Liver (tissue), 9 donors: ENCODE measurements around the gene IP6K2. TPM values are rescaled to one million over a fixed set of nuclear protein-coding genes. Genes with fewer than 3 reads are reported as not detected.

ENCODE experiments used
- DNase-seq: peaks from one replicate; pipeline ENCODE4 v3.0.0-alpha.2; 2017; ENCODE audit warnings: low spot score
- H3K27ac ChIP-seq, 2 donors: one replicate each; pipeline ENCODE4 v1.7.0; 2013; ENCODE audit warnings: inconsistent platforms in 2 of 2, low read length in 2 of 2, control low read depth in 1 of 2, low read depth in 1 of 2, mild to moderate bottlenecking in 1 of 2
- H3K27me3 ChIP-seq, 4 donors: one replicate each; pipeline versions ENCODE4 v1.6.1 to v1.7.0; 2013; ENCODE audit warnings: low read length in 3 of 4, inconsistent platforms in 1 of 4, mild to moderate bottlenecking in 1 of 4, moderate library complexity in 1 of 4; ENCODE audit not compliant: control insufficient read depth in 4 of 4, insufficient read depth in 4 of 4
- H3K36me3 ChIP-seq, 4 donors: one replicate each; pipeline versions ENCODE4 v1.6.1 to v1.7.0; 2013; ENCODE audit warnings: low read length in 3 of 4, mild to moderate bottlenecking in 3 of 4, low read depth in 1 of 4, moderate library complexity in 1 of 4; ENCODE audit not compliant: control insufficient read depth in 4 of 4, insufficient read depth in 3 of 4
- H3K4me1 ChIP-seq, 4 donors: one replicate each; pipeline versions ENCODE4 v1.6.1 to v1.7.0; 2013; ENCODE audit warnings: low read length in 3 of 4, mild to moderate bottlenecking in 3 of 4, moderate library complexity in 1 of 4; ENCODE audit not compliant: control insufficient read depth in 4 of 4, insufficient read depth in 4 of 4
- H3K4me3 ChIP-seq, 3 donors: one replicate each; pipeline versions ENCODE4 v1.6.1 to v1.7.0; 2013; ENCODE audit warnings: low read length in 3 of 3, control low read depth in 1 of 3, low read depth in 1 of 3, mild to moderate bottlenecking in 1 of 3
- H3K9ac ChIP-seq, 2 donors: one replicate each; pipeline ENCODE4 v1.7.0; 2013; ENCODE audit warnings: low read length in 2 of 2, mild to moderate bottlenecking in 2 of 2, moderate library complexity in 2 of 2, control low read depth in 1 of 2, low read depth in 1 of 2
- H3K9me3 ChIP-seq, 4 donors: one replicate each; pipeline versions ENCODE4 v1.6.1 to v1.7.0; 2013; ENCODE audit warnings: low read length in 3 of 4; ENCODE audit not compliant: control insufficient read depth in 4 of 4
- EGR1 ChIP-seq, 2 donors: IDR thresholded peaks; 2 replicates each; pipeline ENCODE4 v1.6.1; 2016 to 2018; ENCODE audit warnings: antibody characterized with exemption in 2 of 2, low read depth in 2 of 2
- FOXA1 ChIP-seq: IDR thresholded peaks from 2 replicates; pipeline ENCODE4 v1.6.1; 2016; ENCODE audit warnings: antibody characterized with exemption
- FOXA2 ChIP-seq: IDR thresholded peaks from 2 replicates; pipeline ENCODE4 v1.6.1; 2016; ENCODE audit warnings: antibody characterized with exemption
- GABPA ChIP-seq, 2 donors: IDR thresholded peaks in 1 of 2; conservative IDR thresholded peaks in 1 of 2; 2 replicates each; pipeline ENCODE4 v1.6.1; 2016; ENCODE audit warnings: antibody characterized with exemption in 2 of 2, mild to moderate bottlenecking in 1 of 2, moderate library complexity in 1 of 2
- HNF4A ChIP-seq, 2 donors: conservative IDR thresholded peaks; 2 replicates each; pipeline ENCODE4 v1.6.1; 2016; ENCODE audit warnings: antibody characterized with exemption in 2 of 2, mild to moderate bottlenecking in 2 of 2
- HNF4G ChIP-seq: IDR thresholded peaks from 2 replicates; pipeline ENCODE4 v1.6.1; 2016; ENCODE audit warnings: antibody characterized with exemption
- JUND ChIP-seq, 2 donors: IDR thresholded peaks; 2 replicates each; pipeline ENCODE4 v1.6.1; 2016; ENCODE audit warnings: antibody characterized with exemption in 2 of 2
- NR2F2 ChIP-seq: IDR thresholded peaks from 2 replicates; pipeline ENCODE4 v1.6.1; 2016; ENCODE audit warnings: antibody characterized with exemption
- RAD21 ChIP-seq, 2 donors: IDR thresholded peaks; 2 replicates each; pipeline ENCODE4 v1.6.1; 2016; ENCODE audit warnings: antibody characterized with exemption in 2 of 2, mild to moderate bottlenecking in 2 of 2
- RXRA ChIP-seq, 2 donors: IDR thresholded peaks; 2 replicates each; pipeline ENCODE4 v1.6.1; 2017 to 2018; ENCODE audit warnings: antibody characterized with exemption in 2 of 2, mild to moderate bottlenecking in 1 of 2
- SP1 ChIP-seq: IDR thresholded peaks from 2 replicates; pipeline ENCODE4 v1.6.1; 2018; ENCODE audit warnings: antibody characterized with exemption, mild to moderate bottlenecking
- TAF1 ChIP-seq: conservative IDR thresholded peaks from 2 replicates; pipeline ENCODE4 v1.6.1; 2016; ENCODE audit warnings: antibody characterized with exemption, mild to moderate bottlenecking
- YY1 ChIP-seq: IDR thresholded peaks from 2 replicates; pipeline ENCODE4 v1.6.1; 2016; ENCODE audit warnings: antibody characterized with exemption, mild to moderate bottlenecking
- WGBS: extraction: QIAGEN DNeasy Blood & Tissue Kit; methylation state at CpG from one replicate; pipeline ENCODE4 v1.1.7; 2013; 5-methylcytosine and 5-hydroxymethylcytosine counted together
- polyA plus RNA-seq, 2 donors: library from polyadenylated mRNA; stranded (reverse) in 1 of 2; unstranded in 1 of 2; fragments of 200-250 nt in 1 of 2; fragments of >200 nt in 1 of 2; fragmentation: Nextera tagmentation in 1 of 2; extraction: Ambion mirVana in 1 of 2; gene quantifications; one replicate each; pipeline versions ENCODE4 v1.2.1 to v1.2.3, GENCODE V29; 2013 to 2015
- total RNA-seq, 2 donors: library from RNA; depleted of rRNA; stranded (reverse); fragments of >200 nt; gene quantifications; one replicate each; pipeline ENCODE4 v1.2.3, GENCODE V29; 2014
- TF ChIP-seq, protein P1 (sequence below): IDR thresholded peaks from 2 replicates; pipeline ENCODE4 v1.6.1; 2016; ENCODE audit warnings: antibody characterized with exemption
- TF ChIP-seq, protein P2 (sequence below): fragments of 150-350 bp; IDR thresholded peaks from 2 replicates; pipeline ENCODE4 v1.5.1; 2017; ENCODE audit warnings: improper control_type of control experiment, low read depth, low read length; ENCODE audit not compliant: missing input control
- TF ChIP-seq, protein P3 (sequence below): IDR thresholded peaks from 2 replicates; pipeline ENCODE4 v1.6.1; 2016; ENCODE audit warnings: antibody characterized with exemption
- TF ChIP-seq, protein P4 (sequence below): IDR thresholded peaks from 2 replicates; pipeline ENCODE4 v1.6.1; 2016; ENCODE audit warnings: antibody characterized with exemption
- TF ChIP-seq, protein P5 (sequence below): IDR thresholded peaks from 2 replicates; pipeline ENCODE4 v1.6.1; 2016; ENCODE audit warnings: antibody characterized with exemption, mild to moderate bottlenecking
- donor health status: healthy.
- donor health status: healthy.
- donor health status: healthy.
- donor health status: healthy.
- donor health status: healthy.

Gene IP6K2
- total and polyA plus RNA-seq, 4 donors = 21.8 to 37.6 (median 24.3) TPM

DNA sequence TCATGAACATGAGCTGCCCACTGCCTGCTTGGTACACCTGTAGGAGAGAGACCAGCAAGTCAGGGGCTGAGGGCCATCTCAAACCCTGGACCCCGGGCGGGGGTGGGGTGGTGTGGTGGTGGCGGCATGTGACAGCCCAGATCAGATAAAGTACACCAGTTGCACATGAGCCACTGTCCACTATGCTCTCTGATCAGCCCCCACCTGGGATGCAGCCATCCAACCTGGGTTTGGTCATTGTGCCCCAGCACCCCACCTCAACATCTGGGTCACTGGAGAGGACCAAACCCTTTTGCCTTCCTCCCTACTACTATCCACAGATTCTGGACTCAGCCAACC is 28.3 kb downstream of the IP6K2 start:
- no peak overlapping the region for H3K9ac ChIP-seq
- no peak for DNase-seq
- TF ChIP-seq TAF1 (no peak), YY1 (no peak), HNF4A (conservative IDR thresholded peaks at IDR 0.05) (no peak), NR2F2 (no peak), SP1 (no peak), GABPA (IDR thresholded peaks at IDR 0.05 in 1 of 2, conservative IDR thresholded peaks at IDR 0.05 in 1 of 2) (no peak), FOXA1 (no peak), RXRA (IDR thresholded peaks at IDR 0.05) (no peak), EGR1 (IDR thresholded peaks at IDR 0.05; ENCODE audit: low read depth in 2 of 2) (no peak), HNF4G (no peak), FOXA2 (no peak), JUND (IDR thresholded peaks at IDR 0.05) (no peak), RAD21 (IDR thresholded peaks at IDR 0.05) (no peak)
- TF ChIP-seq, protein P1, sequence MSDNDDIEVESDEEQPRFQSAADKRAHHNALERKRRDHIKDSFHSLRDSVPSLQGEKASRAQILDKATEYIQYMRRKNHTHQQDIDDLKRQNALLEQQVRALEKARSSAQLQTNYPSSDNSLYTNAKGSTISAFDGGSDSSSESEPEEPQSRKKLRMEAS = no peak
- TF ChIP-seq, protein P2, sequence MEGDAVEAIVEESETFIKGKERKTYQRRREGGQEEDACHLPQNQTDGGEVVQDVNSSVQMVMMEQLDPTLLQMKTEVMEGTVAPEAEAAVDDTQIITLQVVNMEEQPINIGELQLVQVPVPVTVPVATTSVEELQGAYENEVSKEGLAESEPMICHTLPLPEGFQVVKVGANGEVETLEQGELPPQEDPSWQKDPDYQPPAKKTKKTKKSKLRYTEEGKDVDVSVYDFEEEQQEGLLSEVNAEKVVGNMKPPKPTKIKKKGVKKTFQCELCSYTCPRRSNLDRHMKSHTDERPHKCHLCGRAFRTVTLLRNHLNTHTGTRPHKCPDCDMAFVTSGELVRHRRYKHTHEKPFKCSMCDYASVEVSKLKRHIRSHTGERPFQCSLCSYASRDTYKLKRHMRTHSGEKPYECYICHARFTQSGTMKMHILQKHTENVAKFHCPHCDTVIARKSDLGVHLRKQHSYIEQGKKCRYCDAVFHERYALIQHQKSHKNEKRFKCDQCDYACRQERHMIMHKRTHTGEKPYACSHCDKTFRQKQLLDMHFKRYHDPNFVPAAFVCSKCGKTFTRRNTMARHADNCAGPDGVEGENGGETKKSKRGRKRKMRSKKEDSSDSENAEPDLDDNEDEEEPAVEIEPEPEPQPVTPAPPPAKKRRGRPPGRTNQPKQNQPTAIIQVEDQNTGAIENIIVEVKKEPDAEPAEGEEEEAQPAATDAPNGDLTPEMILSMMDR = no peak
- TF ChIP-seq, protein P3, sequence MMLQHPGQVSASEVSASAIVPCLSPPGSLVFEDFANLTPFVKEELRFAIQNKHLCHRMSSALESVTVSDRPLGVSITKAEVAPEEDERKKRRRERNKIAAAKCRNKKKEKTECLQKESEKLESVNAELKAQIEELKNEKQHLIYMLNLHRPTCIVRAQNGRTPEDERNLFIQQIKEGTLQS = no peak
- TF ChIP-seq, protein P4, sequence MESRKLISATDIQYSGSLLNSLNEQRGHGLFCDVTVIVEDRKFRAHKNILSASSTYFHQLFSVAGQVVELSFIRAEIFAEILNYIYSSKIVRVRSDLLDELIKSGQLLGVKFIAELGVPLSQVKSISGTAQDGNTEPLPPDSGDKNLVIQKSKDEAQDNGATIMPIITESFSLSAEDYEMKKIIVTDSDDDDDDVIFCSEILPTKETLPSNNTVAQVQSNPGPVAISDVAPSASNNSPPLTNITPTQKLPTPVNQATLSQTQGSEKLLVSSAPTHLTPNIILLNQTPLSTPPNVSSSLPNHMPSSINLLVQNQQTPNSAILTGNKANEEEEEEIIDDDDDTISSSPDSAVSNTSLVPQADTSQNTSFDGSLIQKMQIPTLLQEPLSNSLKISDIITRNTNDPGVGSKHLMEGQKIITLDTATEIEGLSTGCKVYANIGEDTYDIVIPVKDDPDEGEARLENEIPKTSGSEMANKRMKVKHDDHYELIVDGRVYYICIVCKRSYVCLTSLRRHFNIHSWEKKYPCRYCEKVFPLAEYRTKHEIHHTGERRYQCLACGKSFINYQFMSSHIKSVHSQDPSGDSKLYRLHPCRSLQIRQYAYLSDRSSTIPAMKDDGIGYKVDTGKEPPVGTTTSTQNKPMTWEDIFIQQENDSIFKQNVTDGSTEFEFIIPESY = no peak
- TF ChIP-seq, protein P5, sequence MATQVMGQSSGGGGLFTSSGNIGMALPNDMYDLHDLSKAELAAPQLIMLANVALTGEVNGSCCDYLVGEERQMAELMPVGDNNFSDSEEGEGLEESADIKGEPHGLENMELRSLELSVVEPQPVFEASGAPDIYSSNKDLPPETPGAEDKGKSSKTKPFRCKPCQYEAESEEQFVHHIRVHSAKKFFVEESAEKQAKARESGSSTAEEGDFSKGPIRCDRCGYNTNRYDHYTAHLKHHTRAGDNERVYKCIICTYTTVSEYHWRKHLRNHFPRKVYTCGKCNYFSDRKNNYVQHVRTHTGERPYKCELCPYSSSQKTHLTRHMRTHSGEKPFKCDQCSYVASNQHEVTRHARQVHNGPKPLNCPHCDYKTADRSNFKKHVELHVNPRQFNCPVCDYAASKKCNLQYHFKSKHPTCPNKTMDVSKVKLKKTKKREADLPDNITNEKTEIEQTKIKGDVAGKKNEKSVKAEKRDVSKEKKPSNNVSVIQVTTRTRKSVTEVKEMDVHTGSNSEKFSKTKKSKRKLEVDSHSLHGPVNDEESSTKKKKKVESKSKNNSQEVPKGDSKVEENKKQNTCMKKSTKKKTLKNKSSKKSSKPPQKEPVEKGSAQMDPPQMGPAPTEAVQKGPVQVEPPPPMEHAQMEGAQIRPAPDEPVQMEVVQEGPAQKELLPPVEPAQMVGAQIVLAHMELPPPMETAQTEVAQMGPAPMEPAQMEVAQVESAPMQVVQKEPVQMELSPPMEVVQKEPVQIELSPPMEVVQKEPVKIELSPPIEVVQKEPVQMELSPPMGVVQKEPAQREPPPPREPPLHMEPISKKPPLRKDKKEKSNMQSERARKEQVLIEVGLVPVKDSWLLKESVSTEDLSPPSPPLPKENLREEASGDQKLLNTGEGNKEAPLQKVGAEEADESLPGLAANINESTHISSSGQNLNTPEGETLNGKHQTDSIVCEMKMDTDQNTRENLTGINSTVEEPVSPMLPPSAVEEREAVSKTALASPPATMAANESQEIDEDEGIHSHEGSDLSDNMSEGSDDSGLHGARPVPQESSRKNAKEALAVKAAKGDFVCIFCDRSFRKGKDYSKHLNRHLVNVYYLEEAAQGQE = no peak
- peaks cover 3 to 17% (median 15%) of the 10 kb centered on the region in 4 donors for H3K4me1 ChIP-seq
- H3K27me3 ChIP-seq = no peaks in the 10 kb centered on the region
- peaks cover 15 to 53% (median 48%) of the 10 kb centered on the region in 4 donors for H3K36me3 ChIP-seq
- no peak overlapping the region for H3K4me3 ChIP-seq
- no peaks in the 10 kb centered on the region for H3K9me3 ChIP-seq
- H3K27ac ChIP-seq = no peak overlapping the region
- WGBS = 99% methylated on average over 3 of the region's 3 CpGs
